GM19035 (cell line): ENCODE measurements around the gene SLC44A1.
A peak's percentile ranks its signal among the peaks of the same experiment; 100 is the strongest.

Experiments
- ATAC-seq: cut with Tn5 transposase; IDR thresholded peaks from one replicate; pipeline ENCODE4 v1.9.1; 2021; ENCODE audit not compliant: unreplicated experiment

Gene SLC44A1

GRCh38 chr9:105385381-105385985 lies 141.0 kb downstream of the SLC44A1 start:
- ATAC-seq, result peak; percentile 96

GRCh38 chr9:105389796-105390195 lies 145.3 kb downstream of the SLC44A1 start:
- ATAC-seq, result no peak

- ATAC-seq, result no peak
These were observed 146.4 kb downstream of the SLC44A1 start for GRCh38 chr9:105390871-105391270.

- no peak for ATAC-seq
These were observed 146.8 kb downstream of the SLC44A1 start for GRCh38 chr9:105391288-105391687.

GRCh38 chr9:105392531-105392930 lies 148.1 kb downstream of the SLC44A1 start:
- no peak for ATAC-seq

GRCh38 chr9:105393576-105394344 lies 149.3 kb downstream of the SLC44A1 start:
- no peak for ATAC-seq

GRCh38 chr9:105396441-105396840 lies 152.0 kb downstream of the SLC44A1 start:
- ATAC-seq, result no peak

GRCh38 chr9:105396901-105397300 lies 152.4 kb downstream of the SLC44A1 start:
- no peak for ATAC-seq

- no peak for ATAC-seq
These were observed 154.7 kb downstream of the SLC44A1 start for GRCh38 chr9:105399117-105399516.

- ATAC-seq, result no peak
These were observed 157.2 kb downstream of the SLC44A1 start for GRCh38 chr9:105401651-105402050.

- no peak for ATAC-seq
These were observed 159.2 kb downstream of the SLC44A1 start for GRCh38 chr9:105403552-105404248.

GRCh38 chr9:105405514-105406131 lies 161.2 kb downstream of the SLC44A1 start:
- ATAC-seq, result peak; percentile 90

- no peak for ATAC-seq
These were observed 161.9 kb downstream of the SLC44A1 start for GRCh38 chr9:105406369-105406768.

GRCh38 chr9:105413525-105413924 lies 169.1 kb downstream of the SLC44A1 start:
- ATAC-seq, result no peak

- peak; percentile 69 for ATAC-seq
These were observed 170.7 kb downstream of the SLC44A1 start for GRCh38 chr9:105414947-105415661.

GRCh38 chr9:105415662-105415980 lies 171.2 kb downstream of the SLC44A1 start:
- no peak for ATAC-seq

GRCh38 chr9:105416840-105417239 lies 172.4 kb downstream of the SLC44A1 start:
- peak; percentile 68 for ATAC-seq

- ATAC-seq, result no peak
These were observed 174.4 kb downstream of the SLC44A1 start for GRCh38 chr9:105418588-105419500.

GRCh38 chr9:105419816-105420597 lies 175.6 kb downstream of the SLC44A1 start:
- no peak for ATAC-seq
